CD8-positive, alpha-beta memory T cell (primary cell): ENCODE measurements around the gene EDC3. TPM values are rescaled to one million over a fixed set of nuclear protein-coding genes. Genes with fewer than 3 reads are reported as not detected.
"Not testable (repeated sequence)": the region's sequence is repeated elsewhere in the genome, so short reads cannot be mapped to it uniquely, and the experiment has no call there.

Experiments used
- CTCF ChIA-PET: fragments of 350-600 bp; sonication (Branson Sonifier 250); formaldehyde crosslinking; loops from one replicate; lab custom pipeline; 2021; ENCODE audit warnings: antibody characterized with exemption; lab: Charles Lee
- POLR2A ChIA-PET: fragments of 350-600 bp; sonication (Branson Sonifier 250); formaldehyde crosslinking; loops from one replicate; lab custom pipeline; 2021; ENCODE audit warnings: antibody characterized with exemption; lab: Charles Lee
- DNase-seq, 5 donors: peaks; one replicate each; pipeline versions ENCODE4 v3.0.0 to v3.0.0-alpha.2; 2020 to 2022; ENCODE audit warnings: mixed read lengths in 1 of 5
- H3K27ac ChIP-seq: one replicate; pipeline ENCODE4 v1.7.0; 2013; ENCODE audit warnings: low read depth, mild to moderate bottlenecking, low read length, moderate library complexity
- H3K27me3 ChIP-seq: 2 replicates; pipeline ENCODE4 v1.7.0; 2013; ENCODE audit warnings: low read length, mild to moderate bottlenecking; ENCODE audit not compliant: insufficient read depth, poor library complexity, severe bottlenecking
- H3K36me3 ChIP-seq: 2 replicates; pipeline ENCODE4 v1.7.0; 2013; ENCODE audit warnings: mild to moderate bottlenecking, low read length, moderate library complexity; ENCODE audit not compliant: insufficient read depth
- H3K4me1 ChIP-seq: 2 replicates; pipeline ENCODE4 v1.7.0; 2013; ENCODE audit warnings: mild to moderate bottlenecking, low read length, moderate library complexity; ENCODE audit not compliant: insufficient read depth
- H3K4me3 ChIP-seq: 2 replicates; pipeline ENCODE4 v1.7.0; 2013; ENCODE audit warnings: mild to moderate bottlenecking, low read length
- H3K9me3 ChIP-seq: 2 replicates; pipeline ENCODE4 v1.7.0; 2013; ENCODE audit warnings: mild to moderate bottlenecking, low read length
- H3K27ac Mint-ChIP-seq, 8 donors: one replicate each; pipeline ENCODE4 v1.8.0; 2020 to 2021; ENCODE audit warnings: mixed read lengths in 8 of 8, mild to moderate bottlenecking in 6 of 8, inconsistent platforms in 3 of 8, moderate library complexity in 3 of 8
- H3K27me3 Mint-ChIP-seq, 2 donors: one replicate each; pipeline ENCODE4 v1.8.0; 2020 to 2021; ENCODE audit warnings: mixed read lengths in 2 of 2, mild to moderate bottlenecking in 1 of 2, moderate library complexity in 1 of 2
- H3K36me3 Mint-ChIP-seq, 3 donors: one replicate each; pipeline ENCODE4 v1.8.0; 2020 to 2021; ENCODE audit warnings: mixed read lengths in 3 of 3, inconsistent platforms in 1 of 3, mild to moderate bottlenecking in 1 of 3
- H3K4me1 Mint-ChIP-seq, 3 donors: one replicate each; pipeline ENCODE4 v1.8.0; 2020 to 2021; ENCODE audit warnings: mixed read lengths in 3 of 3, inconsistent platforms in 1 of 3, mild to moderate bottlenecking in 1 of 3
- H3K4me3 Mint-ChIP-seq, 7 donors: one replicate each; pipeline ENCODE4 v1.8.0; 2020 to 2021; ENCODE audit warnings: mixed read lengths in 7 of 7, mild to moderate bottlenecking in 6 of 7, moderate library complexity in 4 of 7, inconsistent platforms in 2 of 7
- H3K9me3 Mint-ChIP-seq, 5 donors: one replicate each; pipeline ENCODE4 v1.8.0; 2020 to 2022; ENCODE audit warnings: mixed read lengths in 5 of 5, mild to moderate bottlenecking in 3 of 5, moderate library complexity in 2 of 5, inconsistent platforms in 1 of 5
- polyA plus RNA-seq: library from polyadenylated mRNA; unstranded; fragments of 300-500 nt; fragmentation: Illumina TruSeq; gene quantifications from one replicate; pipeline ENCODE4 v1.2.3, GENCODE V29; 2021
- total RNA-seq, 2 experiments: library from RNA; stranded (reverse); gene quantifications; one replicate each; pipeline ENCODE4 v1.2.3, GENCODE V29; 2021

The EDC3 gene
- total and polyA plus RNA-seq, 3 experiments from 2014 or later: 29.9 to 52.0 (median 50.9) TPM

DNA sequence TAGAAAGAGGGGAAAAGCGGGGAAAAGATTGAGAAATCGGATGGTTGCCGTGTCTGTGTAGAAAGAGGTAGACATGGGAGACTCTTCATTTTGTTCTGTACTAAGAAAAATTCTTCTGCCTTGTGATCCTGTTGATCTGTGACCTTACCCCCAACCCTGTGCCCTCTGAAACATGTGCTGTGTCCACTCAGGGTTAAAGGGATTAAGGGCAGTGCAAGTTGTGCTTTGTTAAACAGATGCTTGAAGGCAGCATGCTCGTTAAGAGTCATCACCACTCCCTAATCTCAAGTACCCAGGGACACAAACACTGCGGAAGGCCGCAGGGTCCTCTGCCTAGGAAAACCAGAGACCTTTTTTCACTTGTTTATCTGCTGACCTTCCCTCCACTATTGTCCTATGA, 33.5 kb upstream of the EDC3 start:
- CTCF ChIA-PET, POLR2A ChIA-PET, H3K4me3 Mint-ChIP-seq, H3K27ac ChIP-seq, H3K27me3 ChIP-seq, H3K9me3 Mint-ChIP-seq, H3K36me3 ChIP-seq, H3K9me3 ChIP-seq, H3K4me3 ChIP-seq, H3K4me1 ChIP-seq, H3K27ac Mint-ChIP-seq, H3K36me3 Mint-ChIP-seq, DNase-seq: not testable (repeated sequence)
- Mint-ChIP-seq H3K27me3 (peaks cover 16 to 46% of the 10 kb centered on the region in 2 donors), H3K4me1 (peaks cover 3 to 12% (median 7%) of the 10 kb centered on the region in 3 donors)

DNA sequence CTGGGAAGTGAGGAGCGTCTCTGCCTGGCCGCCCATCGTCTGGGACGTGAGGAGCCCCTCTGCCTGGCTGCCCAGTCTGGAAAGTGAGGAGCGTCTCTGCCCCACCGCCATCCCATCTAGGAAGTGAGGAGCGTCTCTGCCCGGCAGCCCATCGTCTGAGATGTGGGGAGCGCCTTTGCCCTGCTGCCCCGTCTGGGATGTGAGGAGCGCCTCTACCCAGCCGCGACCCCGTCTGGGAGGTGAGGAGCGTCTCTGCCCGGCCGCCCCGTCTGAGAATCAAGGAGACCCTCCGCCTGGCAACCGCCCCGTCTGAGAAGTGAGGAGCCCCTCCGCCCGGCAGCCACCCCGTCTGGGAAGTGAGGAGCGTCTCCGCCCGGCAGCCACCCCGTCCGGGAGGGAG, 32.9 kb upstream of the EDC3 start:
- H3K27ac Mint-ChIP-seq, POLR2A ChIA-PET, H3K9me3 ChIP-seq: not testable (repeated sequence)

DNA sequence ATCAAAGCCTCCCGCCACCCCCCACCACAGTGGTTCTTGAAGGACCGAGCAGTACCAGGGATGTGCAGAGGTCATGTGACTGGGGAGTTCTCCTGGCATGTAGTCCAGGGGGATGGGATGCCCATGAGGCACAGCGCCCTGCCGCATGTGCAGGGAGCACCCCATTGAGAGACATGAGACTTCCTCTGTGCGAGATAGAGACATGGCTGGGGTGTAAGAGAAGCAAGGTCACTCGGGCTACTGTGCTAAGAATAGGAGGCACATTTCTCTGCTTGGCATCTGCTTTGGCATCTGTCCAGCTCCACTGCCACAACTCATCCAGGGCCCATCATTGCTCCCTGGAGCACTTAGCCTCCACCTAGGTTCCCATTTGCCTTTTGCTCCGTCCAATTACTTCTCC, 31.9 kb upstream of the EDC3 start:
- peaks cover 7% of the 10 kb centered on the region for H3K4me1 ChIP-seq
- peaks cover 15 to 31% of the 10 kb centered on the region in 2 donors for H3K27me3 Mint-ChIP-seq
- H3K4me1 Mint-ChIP-seq: peaks cover 3 to 12% (median 7%) of the 10 kb centered on the region in 3 donors
- no peak for DNase-seq
- H3K4me3 ChIP-seq: no peak overlapping the region
- H3K27ac Mint-ChIP-seq: no peak overlapping the region
- H3K36me3 Mint-ChIP-seq: no peaks in the 10 kb centered on the region
- no peaks in the 10 kb centered on the region for H3K9me3 ChIP-seq
- no peak overlapping the region for H3K27ac ChIP-seq
- peak overlapping the region in 5 of 7 donors; percentile 6 to 71 (median 61) for H3K4me3 Mint-ChIP-seq
- H3K9me3 Mint-ChIP-seq: no peaks in the 10 kb centered on the region
- peaks cover 3% of the 10 kb centered on the region for H3K27me3 ChIP-seq
- H3K36me3 ChIP-seq: no peaks in the 10 kb centered on the region
- ChIA-PET POLR2A (no interaction called here), CTCF (no interaction called here)

More for the DNA sequence above, 32.9 kb upstream of the EDC3 start:
- H3K36me3 Mint-ChIP-seq, H3K4me3 Mint-ChIP-seq, CTCF ChIA-PET, H3K4me3 ChIP-seq, H3K27ac ChIP-seq, H3K4me1 ChIP-seq, H3K27me3 ChIP-seq, DNase-seq, H3K36me3 ChIP-seq, H3K9me3 Mint-ChIP-seq: not testable (repeated sequence)
- Mint-ChIP-seq H3K4me1 (peaks cover 3 to 12% (median 7%) of the 10 kb centered on the region in 3 donors), H3K27me3 (peaks cover 16 to 41% of the 10 kb centered on the region in 2 donors)

DNA sequence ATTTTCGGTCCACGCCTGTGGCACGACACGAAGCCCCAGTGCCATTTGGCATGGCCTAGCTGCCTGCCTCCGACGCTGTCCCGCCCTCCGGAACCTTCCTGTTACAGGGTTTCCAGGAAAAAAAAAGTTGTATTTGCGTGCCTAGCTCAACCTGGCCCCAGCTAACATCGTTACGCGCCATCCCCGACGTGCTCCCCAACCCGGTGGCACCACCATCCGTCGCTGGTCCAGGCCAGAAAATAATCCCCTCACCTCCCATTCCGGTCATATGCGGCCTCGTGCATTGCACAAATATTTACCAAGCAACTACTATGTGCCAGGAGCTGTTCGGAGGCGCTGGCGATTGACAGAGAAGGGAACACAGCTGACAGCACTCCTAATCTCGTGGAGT, 30.9 kb upstream of the EDC3 start:
- Mint-ChIP-seq H3K4me3 (peak overlapping the region; percentile 69 to 88 (median 74)), H3K27ac (peak overlapping the region in 2 of 8 donors; percentile 41 to 49), H3K27me3 (peaks cover 15 to 25% of the 10 kb centered on the region in 2 donors), H3K9me3 (no peaks in the 10 kb centered on the region), H3K36me3 (no peaks in the 10 kb centered on the region), H3K4me1 (peaks cover 3 to 12% (median 7%) of the 10 kb centered on the region in 3 donors)
- ChIA-PET POLR2A (no interaction called here), CTCF (interaction anchor here (2.0 to 2.6 kb wide), 2 partner anchors 42 to 95 kb away, joined by 5 to 14 read pairs; no protein-coding TSS in a partner anchor)
- Histone ChIP-seq H3K36me3 (no peaks in the 10 kb centered on the region), H3K4me3 (peak overlapping the region; percentile 63), H3K27ac (no peak overlapping the region), H3K4me1 (peaks cover 7% of the 10 kb centered on the region), H3K9me3 (no peaks in the 10 kb centered on the region), H3K27me3 (peaks cover 3% of the 10 kb centered on the region)
- no peak for DNase-seq

DNA sequence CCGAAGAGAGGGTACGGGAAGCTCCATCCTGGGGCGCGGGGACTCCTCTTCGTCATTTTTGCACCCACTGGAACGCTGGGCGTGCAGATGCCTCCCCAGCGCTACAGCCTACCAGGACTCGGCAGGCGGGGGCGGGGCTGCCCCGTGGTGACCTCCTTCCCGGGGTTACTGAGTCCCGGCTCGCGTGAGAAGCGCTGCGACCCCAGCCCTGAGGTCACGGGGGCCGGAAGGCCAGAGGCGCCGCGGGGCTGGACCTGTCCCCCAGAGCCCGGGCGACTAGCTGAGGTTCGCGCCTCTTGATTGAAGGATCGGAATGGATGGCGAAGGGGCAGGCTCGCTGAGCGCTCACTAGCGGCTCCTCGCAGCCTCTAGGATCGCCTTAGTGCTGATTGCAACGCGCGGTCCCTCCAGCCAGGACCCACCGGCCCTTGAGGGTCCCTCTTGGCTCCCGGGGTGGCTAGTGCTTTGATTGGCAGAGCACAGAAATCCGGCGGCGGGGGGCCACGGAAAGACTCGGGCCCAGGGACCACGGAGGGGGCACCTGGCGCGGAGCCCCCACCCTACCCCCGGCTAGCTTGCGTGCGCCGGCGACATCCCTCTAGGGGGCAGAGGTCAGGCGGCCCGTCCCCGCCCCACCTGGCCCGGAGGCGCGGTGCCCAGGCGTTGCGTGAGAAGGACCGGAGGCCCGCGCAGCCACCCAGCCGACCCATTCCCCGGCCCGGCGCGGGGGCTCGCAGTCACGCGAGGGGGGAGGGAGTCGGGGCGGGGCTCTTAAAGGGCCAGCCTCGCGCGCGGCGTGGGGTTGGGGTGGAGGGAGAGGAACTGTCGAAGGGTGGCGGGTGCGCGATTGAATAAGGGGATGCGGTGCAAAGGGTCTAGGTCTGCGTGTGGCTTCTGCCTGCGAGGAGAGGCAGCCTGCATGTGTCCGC, 30.3 kb upstream of the EDC3 start:
- H3K27me3 Mint-ChIP-seq: peaks cover 13 to 19% of the 10 kb centered on the region in 2 donors
- Histone ChIP-seq H3K27me3 (peaks cover 3% of the 10 kb centered on the region), H3K4me3 (peak overlapping the region; percentile 63), H3K27ac (no peak overlapping the region), H3K36me3 (no peaks in the 10 kb centered on the region), H3K4me1 (peaks cover 7% of the 10 kb centered on the region), H3K9me3 (no peaks in the 10 kb centered on the region)
- H3K27ac Mint-ChIP-seq: peak overlapping the region in 1 of 8 donors; percentile 54
- peaks cover 3 to 12% (median 7%) of the 10 kb centered on the region in 3 donors for H3K4me1 Mint-ChIP-seq
- DNase-seq: peak; percentile 19 to 73 (median 39)
- H3K4me3 Mint-ChIP-seq: peak overlapping the region; percentile 71 to 88 (median 77)
- ChIA-PET POLR2A (interaction anchor here (0.6 kb wide), 1 partner anchor 25 kb away, joined by 4 read pairs; no protein-coding TSS in a partner anchor), CTCF (interaction anchor here (1.2 to 2.6 kb wide), 3 partner anchors 24 to 94 kb away, joined by 4 to 14 read pairs (median 5); no protein-coding TSS in a partner anchor)
- H3K36me3 Mint-ChIP-seq: no peaks in the 10 kb centered on the region
- H3K9me3 Mint-ChIP-seq: no peaks in the 10 kb centered on the region

DNA sequence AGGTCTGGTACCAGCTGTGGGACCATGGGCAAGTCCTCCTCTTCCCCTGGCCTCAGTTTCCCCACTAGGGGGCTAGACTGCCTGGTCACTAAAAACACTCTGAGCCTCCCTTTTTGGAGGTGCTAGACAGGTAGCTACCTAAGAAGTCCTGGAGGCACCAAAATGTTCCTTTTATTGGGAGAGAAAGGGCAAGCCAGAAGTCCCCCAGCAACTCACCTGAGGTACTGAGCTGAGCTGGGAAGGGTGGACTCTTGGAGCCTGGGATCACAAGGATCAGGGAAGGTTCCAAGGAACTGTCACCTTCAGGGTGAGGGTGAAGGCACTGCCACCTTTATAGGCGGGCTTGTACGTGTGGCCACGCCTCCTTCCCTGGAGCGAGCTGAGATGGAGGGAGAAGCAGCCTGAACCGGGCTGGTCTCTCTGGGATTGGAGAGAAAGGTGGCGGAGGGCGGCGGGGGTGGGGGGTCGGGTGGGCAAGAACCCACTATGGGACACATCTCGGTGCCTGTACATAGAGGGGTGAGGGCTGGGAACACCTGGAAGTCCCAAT, 29.5 kb upstream of the EDC3 start, which contains the start of gene CYP1A1:
Gene CYP1A1 (minus strand): TSS at position 304 of the 550 bp plus-strand sequence. CDS start 2,431 bp downstream, outside the sequence.
- no peak within 1 kb of the TSS for H3K27ac ChIP-seq
- Mint-ChIP-seq H3K9me3 (no peaks in the 10 kb centered on the region), H3K36me3 (no peaks in the 10 kb centered on the region), H3K27me3 (peaks cover 10 to 13% of the 10 kb centered on the region in 2 donors), H3K27ac (peak within 1 kb of the TSS in 2 of 8 donors; percentile 34 to 54), H3K4me3 (peak within 1 kb of the TSS; percentile 71 to 88 (median 75)), H3K4me1 (peaks cover 3 to 12% (median 7%) of the 10 kb centered on the region in 3 donors)
- peak in 2 of 5 donors; percentile 9 to 10 for DNase-seq
- no peaks in the 10 kb centered on the region for H3K9me3 ChIP-seq
- H3K4me1 ChIP-seq: peaks cover 7% of the 10 kb centered on the region
- H3K36me3 ChIP-seq: no peaks in the 10 kb centered on the region
- CTCF ChIA-PET: interaction anchor here (1.2 to 2.6 kb wide), 3 partner anchors 23 to 94 kb away, joined by 4 to 14 read pairs (median 5); no protein-coding TSS in a partner anchor
- H3K4me3 ChIP-seq: peak within 1 kb of the TSS; percentile 63
- H3K27me3 ChIP-seq: peaks cover 3% of the 10 kb centered on the region
- POLR2A ChIA-PET: no interaction called here

DNA sequence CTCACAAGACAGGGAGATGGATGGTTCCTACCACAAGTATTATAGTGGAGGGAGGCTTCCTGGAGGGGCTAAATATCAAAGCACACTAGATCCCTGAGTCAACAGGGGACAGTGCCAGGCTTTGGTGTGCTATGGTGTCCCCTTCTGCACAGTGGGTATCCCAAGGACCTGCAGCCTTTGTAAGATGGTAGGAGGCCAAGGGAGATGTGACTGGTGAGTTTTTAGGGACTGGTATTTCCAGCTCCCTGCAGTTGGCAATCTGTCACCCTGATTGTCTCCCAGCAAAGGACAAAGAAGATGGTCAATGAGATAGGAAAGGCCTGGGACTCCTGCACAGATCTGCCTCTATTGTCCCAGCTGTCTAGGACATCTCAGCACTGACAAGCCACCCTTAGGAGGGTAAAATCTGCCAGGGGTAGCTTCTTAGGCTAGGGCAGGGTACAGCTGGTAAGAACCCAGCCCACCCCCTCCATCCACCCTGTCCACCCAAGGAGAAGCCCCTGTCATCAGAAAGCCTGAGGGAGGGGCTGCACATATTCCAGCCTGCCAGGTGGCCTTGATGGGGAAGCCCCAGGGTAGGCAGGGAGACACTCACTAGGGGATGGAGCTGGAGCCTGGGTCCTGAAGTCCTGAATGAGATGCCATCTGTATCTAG, 28.9 kb upstream of the EDC3 start:
- Mint-ChIP-seq H3K27ac (peak overlapping the region in 1 of 8 donors; percentile 34), H3K4me1 (peaks cover 3 to 12% (median 7%) of the 10 kb centered on the region in 3 donors), H3K9me3 (no peaks in the 10 kb centered on the region), H3K36me3 (no peaks in the 10 kb centered on the region), H3K4me3 (peak overlapping the region; percentile 71 to 88 (median 75)), H3K27me3 (peaks cover 8 to 9% of the 10 kb centered on the region in 2 donors)
- H3K36me3 ChIP-seq: no peaks in the 10 kb centered on the region
- no peak overlapping the region for H3K27ac ChIP-seq
- peaks cover 3% of the 10 kb centered on the region for H3K27me3 ChIP-seq
- no peak for DNase-seq
- ChIA-PET POLR2A (no interaction called here), CTCF (interaction anchor here (2.6 kb wide), 1 partner anchor 44 kb away, joined by 14 read pairs; no protein-coding TSS in a partner anchor)
- no peaks in the 10 kb centered on the region for H3K9me3 ChIP-seq
- peaks cover 7% of the 10 kb centered on the region for H3K4me1 ChIP-seq
- H3K4me3 ChIP-seq: no peak overlapping the region
